H1 (cell line): ENCODE results near the gene ALPG. TPM values are rescaled to one million over a fixed set of nuclear protein-coding genes. Genes with fewer than 3 reads are reported as not detected.

Experiments
- CTCF ChIA-PET: fragments of 300-600 bp; sonication (Branson Sonifier 250); formaldehyde crosslinking; loops from one replicate; lab custom pipeline; 2021; ENCODE audit not compliant: partially characterized antibody; lab: Charles Lee
- POLR2A ChIA-PET: fragments of 300-600 bp; sonication (Branson Sonifier 250); formaldehyde crosslinking; loops from one replicate; lab custom pipeline; 2021; ENCODE audit warnings: inconsistent platforms; ENCODE audit not compliant: partially characterized antibody; lab: Charles Lee
- DNase-seq, 2 experiments: peaks; one replicate each; pipeline versions ENCODE4 v3.0.0 to v3.0.0-alpha.2; 2010 to 2022; ENCODE audit warnings: low spot score in 2 of 2, low read depth in 1 of 2, mixed read lengths in 1 of 2
- FAIRE-seq: peaks from 2 replicates; lab custom pipeline; 2011; peaks lifted over from hg19 to GRCh38; lab: Jason Lieb, UNC
- H2AFZ ChIP-seq: 2 replicates; pipeline ENCODE4 v1.8.1; 2012; ENCODE audit warnings: low read length, inconsistent platforms
- H2AK5ac ChIP-seq: 2 replicates; pipeline ENCODE4 v1.6.1; 2013; ENCODE audit warnings: low read depth, low read length
- H2BK120ac ChIP-seq: replicated peaks from 2 replicates; pipeline ENCODE3; 2013; ENCODE audit warnings: low read depth, low read length, inconsistent platforms
- H2BK12ac ChIP-seq: 2 replicates; pipeline ENCODE4 v1.6.1; 2013; ENCODE audit warnings: low read depth, low read length
- H2BK15ac ChIP-seq: 2 replicates; pipeline ENCODE4 v1.6.1; 2013; ENCODE audit warnings: low read length
- H2BK20ac ChIP-seq: 2 replicates; pipeline ENCODE4 v1.6.1; 2013; ENCODE audit warnings: low read length
- H2BK5ac ChIP-seq: 2 replicates; pipeline ENCODE4 v1.6.1; 2013; ENCODE audit warnings: low read depth, low read length
- H3K14ac ChIP-seq: 2 replicates; pipeline ENCODE4 v1.6.1; 2013; ENCODE audit warnings: inconsistent platforms; ENCODE audit not compliant: insufficient read length
- H3K18ac ChIP-seq: 2 replicates; pipeline ENCODE4 v1.6.1; 2013; ENCODE audit warnings: low read length; ENCODE audit errors: extremely low read depth
- H3K23ac ChIP-seq: 2 replicates; pipeline ENCODE4 v1.6.1; 2013; ENCODE audit warnings: inconsistent platforms; ENCODE audit not compliant: insufficient read length
- H3K23me2 ChIP-seq: 2 replicates; pipeline ENCODE4 v1.6.1; 2013; ENCODE audit warnings: low read depth, low read length
- H3K27ac ChIP-seq: 2 replicates; pipeline ENCODE4 v1.6.1; 2011; ENCODE audit warnings: low read depth, low read length, inconsistent platforms
- H3K27me3 ChIP-seq, 4 experiments: replicated peaks in 1 of 4; 1 replicate in 1 of 4; 2 replicates in 3 of 4; pipeline versions ENCODE4 v1.6.1 to v1.8.1; 2011 to 2013; ENCODE audit warnings: low read length in 3 of 4, mild to moderate bottlenecking in 3 of 4, inconsistent platforms in 2 of 4, mixed read lengths in 2 of 4, moderate library complexity in 1 of 4; ENCODE audit not compliant: control insufficient read depth in 3 of 4, insufficient read depth in 3 of 4; ENCODE audit errors: extremely low read depth in 1 of 4
- H3K36me3 ChIP-seq, 4 experiments: 2 replicates each; pipeline versions ENCODE4 v1.6.1 to v1.8.1; 2011 to 2013; ENCODE audit warnings: mild to moderate bottlenecking in 4 of 4, low read length in 3 of 4, moderate library complexity in 2 of 4, control low read depth in 1 of 4, inconsistent platforms in 1 of 4; ENCODE audit not compliant: insufficient read depth in 4 of 4, control insufficient read depth in 2 of 4
- H3K4ac ChIP-seq: replicated peaks from 2 replicates; pipeline ENCODE3; 2013; ENCODE audit warnings: low read length, low read depth, mixed read lengths, inconsistent platforms; ENCODE audit not compliant: insufficient read length
- H3K4me1 ChIP-seq, 4 experiments: replicated peaks in 1 of 4; 1 replicate in 1 of 4; 2 replicates in 3 of 4; pipeline versions ENCODE4 v1.6.1 to v1.8.1; 2011 to 2013; ENCODE audit warnings: low read length in 3 of 4, inconsistent platforms in 2 of 4, mixed read lengths in 1 of 4; ENCODE audit not compliant: insufficient read depth in 4 of 4, control insufficient read depth in 3 of 4
- H3K4me2 ChIP-seq, 2 experiments: 2 replicates each; pipeline versions ENCODE4 v1.6.1 to v1.8.1; 2011 to 2013; ENCODE audit warnings: low read depth in 2 of 2, low read length in 2 of 2, control low read depth in 1 of 2, inconsistent platforms in 1 of 2, mild to moderate bottlenecking in 1 of 2; ENCODE audit not compliant: insufficient read depth in 1 of 2
- H3K4me3 ChIP-seq, 4 experiments: fragments of 200-600, 300-600 bp in 1 of 4; sonication (generic), shearing (Covaris generic), sonication (Bioruptor Twin) in 1 of 4; 2 replicates each; pipeline versions ENCODE4 v1.5.1 to v1.8.1; 2011 to 2016; ENCODE audit warnings: low read length in 4 of 4, low read depth in 3 of 4, control low read depth in 2 of 4, inconsistent platforms in 2 of 4, mild to moderate bottlenecking in 2 of 4, mixed read lengths in 1 of 4, moderate library complexity in 1 of 4; ENCODE audit not compliant: insufficient read depth in 2 of 4; ENCODE audit errors: extremely low read depth in 1 of 4
- H3K56ac ChIP-seq: replicated peaks from 2 replicates; pipeline ENCODE3; 2013; ENCODE audit warnings: low read depth, mild to moderate bottlenecking, mixed read lengths, low read length, inconsistent platforms; ENCODE audit not compliant: insufficient read length
- H3K79me1 ChIP-seq: 2 replicates; pipeline ENCODE4 v1.6.1; 2013; ENCODE audit warnings: low read depth, low read length, control low read depth
- H3K79me2 ChIP-seq, 2 experiments: 2 replicates each; pipeline versions ENCODE4 v1.6.1 to v1.8.1; 2012 to 2013; ENCODE audit warnings: low read length in 2 of 2, mild to moderate bottlenecking in 2 of 2, inconsistent platforms in 1 of 2; ENCODE audit not compliant: insufficient read depth in 2 of 2, control insufficient read depth in 1 of 2
- H3K9ac ChIP-seq, 4 experiments: replicated peaks in 1 of 4; 1 replicate in 1 of 4; 2 replicates in 3 of 4; pipeline versions ENCODE4 v1.6.1 to v1.8.1; 2011 to 2013; ENCODE audit warnings: low read depth in 3 of 4, low read length in 3 of 4, control low read depth in 2 of 4, mild to moderate bottlenecking in 2 of 4, moderate library complexity in 2 of 4, inconsistent platforms in 1 of 4; ENCODE audit errors: extremely low read depth in 1 of 4
- H3K9me3 ChIP-seq, 2 experiments: 2 replicates each; pipeline versions ENCODE4 v1.6.1 to v1.8.1; 2012 to 2013; ENCODE audit warnings: mild to moderate bottlenecking in 2 of 2, moderate library complexity in 2 of 2, control low read depth in 1 of 2, inconsistent platforms in 1 of 2, low read depth in 1 of 2, low read length in 1 of 2, mixed read lengths in 1 of 2; ENCODE audit not compliant: insufficient read depth in 2 of 2
- H4K20me1 ChIP-seq, 2 experiments: replicated peaks in 1 of 2; 2 replicates each; pipeline versions ENCODE3 to v1.8.1; 2011 to 2013; ENCODE audit warnings: inconsistent platforms in 2 of 2, low read length in 2 of 2, mild to moderate bottlenecking in 1 of 2; ENCODE audit not compliant: insufficient read depth in 2 of 2, control insufficient read depth in 1 of 2
- H4K5ac ChIP-seq: 2 replicates; pipeline ENCODE4 v1.6.1; 2013; ENCODE audit warnings: low read length, low read depth, mixed read lengths, inconsistent platforms; ENCODE audit not compliant: insufficient read length
- H4K8ac ChIP-seq: 2 replicates; pipeline ENCODE4 v1.8.0; 2013; ENCODE audit warnings: mild to moderate bottlenecking, moderate library complexity, low read length, inconsistent platforms; ENCODE audit not compliant: insufficient read depth; ENCODE audit errors: extremely low read depth
- H4K91ac ChIP-seq: replicated peaks from 2 replicates; pipeline ENCODE3; 2013; ENCODE audit warnings: low read length, mixed read lengths, inconsistent platforms; ENCODE audit not compliant: insufficient read length
- JUND ChIP-seq: IDR thresholded peaks from 2 replicates; pipeline ENCODE4 v1.6.1; 2011; ENCODE audit warnings: mild to moderate bottlenecking, improper control_type of control experiment, low read length
- NRF1 ChIP-seq: IDR thresholded peaks from 2 replicates; pipeline ENCODE4 v1.6.1; 2011; ENCODE audit warnings: mild to moderate bottlenecking, low read depth, low read length, improper control_type of control experiment
- POLR2A ChIP-seq, 2 experiments: IDR thresholded peaks; 1 replicate in 1 of 2; 2 replicates in 1 of 2; pipeline ENCODE4 v1.6.1; 2011; ENCODE audit warnings: low read depth in 2 of 2, low read length in 2 of 2, mild to moderate bottlenecking in 2 of 2; ENCODE audit errors: control extremely low read depth in 1 of 2
- SAP30 ChIP-seq: fragments of 300-600 bp; sonication (generic); IDR thresholded peaks from 2 replicates; pipeline ENCODE4 v1.7.1; 2012; ENCODE audit warnings: low read length, moderate library complexity, mild to moderate bottlenecking, inconsistent platforms; ENCODE audit not compliant: insufficient read depth, insufficient replicate concordance
- WGBS, 2 experiments: shearing (Covaris generic) in 1 of 2; methylation state at CpG; one replicate each; pipeline versions ENCODE4 v1.1.6 to v1.1.7; 2013 to 2015; ENCODE audit warnings: low lambda C conversion rate in 2 of 2, mixed read lengths in 2 of 2, inconsistent platforms in 1 of 2, low coverage in 1 of 2, missing lambda C conversion rate in 1 of 2; ENCODE audit not compliant: insufficient replicate concordance in 2 of 2, insufficient coverage in 1 of 2, insufficient read length in 1 of 2; ENCODE audit errors: extremely low coverage in 1 of 2, missing lambda C conversion rate in 1 of 2; 5-methylcytosine and 5-hydroxymethylcytosine counted together
- polyA plus RNA-seq, 7 experiments: library from polyadenylated mRNA; depleted of rRNA in 3 of 7; stranded (reverse) in 5 of 7; unstranded in 2 of 7; fragments of >200 nt in 5 of 7; fragments of 200-250 nt in 2 of 7; gene quantifications; 1 replicate in 5 of 7; 2 replicates in 1 of 7; 4 replicates in 1 of 7; pipeline versions ENCODE4 v1.2.1 to v1.2.3, GENCODE V29; 2011 to 2013; ENCODE audit warnings: missing spikeins in 2 of 7, mixed read lengths in 2 of 7
- total RNA-seq: library from RNA; stranded (reverse); fragmentation: NEBNext Ultra II Directional; extraction: Animal tissue kit (Norgen Biotek cat#: 25700); gene quantifications from 2 replicates; pipeline ENCODE4 v1.2.1, GENCODE V29; 2021

Gene ALPG
- total and polyA plus RNA-seq, 2 of the 8 experiments (the other 6 are each of a cell fraction or from before 2014, with no cell fraction given) = 0.56 to 2.1 TPM

GRCh38 chr2:232421189-232421785, 14.6 kb downstream of the ALPG start:
- CTCF ChIA-PET = interaction anchor here (0.7 to 9.8 kb wide), 15 partner anchors 8 to 520 kb away, joined by 3 to 80 read pairs (median 5); partner anchors contain the start of gene ALPG
- Histone ChIP-seq H2BK120ac (peak overlapping the region; percentile 73), H4K91ac (peak overlapping the region; percentile 96), H2BK12ac (peak overlapping the region; percentile 98), H2AFZ (no peak overlapping the region), H3K27ac (peak overlapping the region; percentile 16; the same call in 1 of the 2 replicates), H3K14ac (no peak overlapping the region), H3K4me3 (peak overlapping the region; percentile 69 to 95 (median 76)), H3K56ac (no peak overlapping the region), H4K20me1 (peaks cover 2 to 13% of the 10 kb centered on the region in 2 experiments), H3K4me2 (peak overlapping the region; percentile 77 to 88), H3K4ac (no peak overlapping the region), H3K36me3 (peaks cover 6 to 41% (median 25%) of the 10 kb centered on the region in 4 experiments), H3K27me3 (peaks cover 12 to 40% (median 36%) of the 10 kb centered on the region in 4 experiments), H2BK15ac (peak overlapping the region; percentile 72; the same call in 1 of the 2 replicates), H4K5ac (peak overlapping the region; percentile 49), H3K23ac (no peak overlapping the region), H3K4me1 (peaks cover 8 to 43% (median 31%) of the 10 kb centered on the region in 4 experiments), H3K18ac (peak overlapping the region; percentile 99), H3K23me2 (peaks cover 23% of the 10 kb centered on the region; the same call in 1 of the 2 replicates), H3K79me1 (peaks cover 4% of the 10 kb centered on the region), H2BK20ac (peak overlapping the region; percentile 25; the same call in 1 of the 2 replicates), H2AK5ac (peak overlapping the region; percentile 97), H4K8ac (peak overlapping the region; percentile 29; the same call in 1 of the 2 replicates), H3K9me3 (no peaks in the 10 kb centered on the region), H3K79me2 (peaks cover 0 to 44% of the 10 kb centered on the region in 2 experiments; a peak in 2 of 4 replicates), H3K9ac (peak overlapping the region; percentile 43 to 67 (median 58); a peak in 6 of 7 replicates), H2BK5ac (peak overlapping the region; percentile 38; the same call in 1 of the 2 replicates)
- peak; percentile 56 to 83 for DNase-seq
- peak; percentile 66 for FAIRE-seq
- WGBS, 2 experiments = 13% methylated on average over 18 of the region's 22 CpGs; no CpG with 5 or more reads in 1 of the 2 experiments
- TF ChIP-seq SAP30 = peak; percentile 31
- TF ChIP-seq POLR2A (IDR thresholded peaks at IDR 0.05; ENCODE audit: control extremely low read depth in 1 of 2, low read depth in 2 of 2, low read length in 2 of 2) = peak in 1 of 2 experiments; percentile 28; a peak in 1 of 3 replicates
- peak; percentile 51 for TF ChIP-seq NRF1
- no peak for TF ChIP-seq JUND
- POLR2A ChIA-PET = interaction anchor here (0.6 to 7.0 kb wide), 15 partner anchors 9 to 45 kb away, joined by 3 to 57 read pairs (median 5); partner anchors contain the start of genes ALPG and ALPP
